ENCODE measurements around the gene DENND1A. TPM values are rescaled to one million over a fixed set of nuclear protein-coding genes. Genes with fewer than 3 reads are reported as not detected.

Gene DENND1A
- total RNA-seq, 1 donor from 2014 or later: 48.1 TPM

GRCh38 chr9:123798195-123798594 lies 131.7 kb downstream of the DENND1A start:
- H3K4me2 ChIP-seq: no peak overlapping the region
- no peak overlapping the region for H3K4me3 Mint-ChIP-seq
- H3K9ac ChIP-seq: no peak overlapping the region
- no peak overlapping the region for H3K27ac Mint-ChIP-seq
- H3K9me3 Mint-ChIP-seq: no peaks in the 10 kb centered on the region
- H2AFZ ChIP-seq (replicated peaks): no peak overlapping the region
- no peaks in the 10 kb centered on the region for H3K27me3 Mint-ChIP-seq (ENCODE audit: insufficient read depth, low read depth)
- H3K27me3 ChIP-seq: no peaks in the 10 kb centered on the region
- H3K9me3 ChIP-seq (ENCODE audit: low read depth): no peaks in the 10 kb centered on the region
- H3K27ac ChIP-seq: no peak overlapping the region
- H3K4me1 ChIP-seq: peaks cover 11% of the 10 kb centered on the region
- H3K36me3 Mint-ChIP-seq: no peaks in the 10 kb centered on the region
- peaks cover 9% of the 10 kb centered on the region for H3F3A ChIP-seq (ENCODE audit: low read depth)
- no peak for TF ChIP-seq EZH2phosphoT487 (IDR thresholded peaks at IDR 0.05)
- no peak for TF ChIP-seq EZH2 (IDR thresholded peaks at IDR 0.05)
- H3K79me2 ChIP-seq (ENCODE audit: low read depth): peaks cover 35% of the 10 kb centered on the region
- no peak overlapping the region for H3K4me3 ChIP-seq
- no peaks in the 10 kb centered on the region for H4K20me1 ChIP-seq (ENCODE audit: low read depth)
- H3K4me1 Mint-ChIP-seq: peaks cover 13% of the 10 kb centered on the region
- DNase-seq (ENCODE audit: low spot score): no peak
- no peaks in the 10 kb centered on the region for H3K36me3 ChIP-seq

GRCh38 chr9:123796618-123797484 lies 133.1 kb downstream of the DENND1A start:
- Histone ChIP-seq H3K9me3 (ENCODE audit: low read depth) (no peaks in the 10 kb centered on the region), H2AFZ (replicated peaks) (no peak overlapping the region), H3K27me3 (no peaks in the 10 kb centered on the region), H3K4me3 (no peak overlapping the region), H3K4me2 (no peak overlapping the region), H4K20me1 (ENCODE audit: low read depth) (no peaks in the 10 kb centered on the region), H3K36me3 (no peaks in the 10 kb centered on the region), H3K27ac (no peak overlapping the region), H3K9ac (no peak overlapping the region), H3K79me2 (ENCODE audit: low read depth) (peaks cover 46% of the 10 kb centered on the region), H3K4me1 (peaks cover 11% of the 10 kb centered on the region), H3F3A (ENCODE audit: low read depth) (peaks cover 9% of the 10 kb centered on the region)
- TF ChIP-seq EZH2 (IDR thresholded peaks at IDR 0.05) (no peak), EZH2phosphoT487 (IDR thresholded peaks at IDR 0.05) (no peak), CTCF (IDR thresholded peaks at IDR 0.05) (no peak)
- Mint-ChIP-seq H3K27me3 (ENCODE audit: insufficient read depth, low read depth) (no peaks in the 10 kb centered on the region), H3K36me3 (no peaks in the 10 kb centered on the region), H3K27ac (no peak overlapping the region), H3K9me3 (no peaks in the 10 kb centered on the region), H3K4me1 (peaks cover 13% of the 10 kb centered on the region), H3K4me3 (no peak overlapping the region)
- no peak for DNase-seq (ENCODE audit: low spot score)

- no peak for DNase-seq (ENCODE audit: low spot score)
- no peak overlapping the region for H3K4me3 ChIP-seq
- Mint-ChIP-seq H3K27me3 (ENCODE audit: insufficient read depth, low read depth) (no peaks in the 10 kb centered on the region), H3K9me3 (no peaks in the 10 kb centered on the region), H3K4me3 (no peak overlapping the region), H3K4me1 (peaks cover 13% of the 10 kb centered on the region), H3K36me3 (no peaks in the 10 kb centered on the region), H3K27ac (no peak overlapping the region)
- no peak overlapping the region for H3K4me2 ChIP-seq
- peaks cover 43% of the 10 kb centered on the region for H3K79me2 ChIP-seq (ENCODE audit: low read depth)
- no peaks in the 10 kb centered on the region for H3K27me3 ChIP-seq
- H3K27ac ChIP-seq: no peak overlapping the region
- no peaks in the 10 kb centered on the region for H3K9me3 ChIP-seq (ENCODE audit: low read depth)
- H3K9ac ChIP-seq: no peak overlapping the region
- no peak overlapping the region for H2AFZ ChIP-seq (replicated peaks)
- TF ChIP-seq EZH2phosphoT487 (IDR thresholded peaks at IDR 0.05) (no peak), CTCF (IDR thresholded peaks at IDR 0.05) (no peak), EZH2 (IDR thresholded peaks at IDR 0.05) (no peak)
- peaks cover 9% of the 10 kb centered on the region for H3F3A ChIP-seq (ENCODE audit: low read depth)
- H3K36me3 ChIP-seq: no peaks in the 10 kb centered on the region
- no peaks in the 10 kb centered on the region for H4K20me1 ChIP-seq (ENCODE audit: low read depth)
- peaks cover 9% of the 10 kb centered on the region for H3K4me1 ChIP-seq
Measured at GRCh38 chr9:123796094-123796493, 133.8 kb downstream of the DENND1A start.

DNA sequence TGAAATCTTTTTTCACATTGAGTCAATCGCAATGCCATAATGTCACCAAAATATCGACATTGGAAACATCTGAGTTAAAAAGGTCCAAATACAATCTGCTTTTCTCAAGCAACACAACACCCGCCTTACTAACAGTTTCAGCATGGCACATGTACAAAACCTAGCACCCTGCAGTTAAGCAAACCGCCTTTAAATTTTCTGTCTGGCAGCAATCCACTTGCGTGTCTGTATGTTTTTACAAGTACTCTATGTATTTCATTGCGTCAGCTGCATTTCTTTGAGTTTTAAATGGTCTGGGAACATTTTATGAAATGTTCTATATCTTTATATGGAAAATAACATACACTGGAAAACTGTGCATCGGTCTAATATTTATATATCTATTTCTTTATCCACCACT lies 134.6 kb downstream of the DENND1A start:
- Histone ChIP-seq H4K20me1 (ENCODE audit: low read depth) (no peaks in the 10 kb centered on the region), H2AFZ (replicated peaks) (no peak overlapping the region), H3K4me2 (no peak overlapping the region), H3K9me3 (ENCODE audit: low read depth) (no peaks in the 10 kb centered on the region), H3K4me1 (peaks cover 4% of the 10 kb centered on the region), H3K9ac (no peak overlapping the region), H3K36me3 (no peaks in the 10 kb centered on the region), H3K27me3 (no peaks in the 10 kb centered on the region), H3K4me3 (no peak overlapping the region), H3F3A (ENCODE audit: low read depth) (peaks cover 3% of the 10 kb centered on the region), H3K79me2 (ENCODE audit: low read depth) (peaks cover 42% of the 10 kb centered on the region), H3K27ac (no peak overlapping the region)
- H3K4me3 Mint-ChIP-seq: no peak overlapping the region
- no peaks in the 10 kb centered on the region for H3K27me3 Mint-ChIP-seq (ENCODE audit: insufficient read depth, low read depth)
- H3K36me3 Mint-ChIP-seq: no peaks in the 10 kb centered on the region
- H3K27ac Mint-ChIP-seq: no peak overlapping the region
- TF ChIP-seq CTCF (IDR thresholded peaks at IDR 0.05): no peak
- TF ChIP-seq EZH2phosphoT487 (IDR thresholded peaks at IDR 0.05): no peak
- TF ChIP-seq EZH2 (IDR thresholded peaks at IDR 0.05): no peak
- DNase-seq (ENCODE audit: low spot score): no peak
- peaks cover 13% of the 10 kb centered on the region for H3K4me1 Mint-ChIP-seq
- H3K9me3 Mint-ChIP-seq: no peaks in the 10 kb centered on the region
